HUES64 (cell line): ENCODE results near the gene FZD8.

Experiments used
- H3K27ac ChIP-seq: 2 replicates; pipeline ENCODE4 v1.7.0; 2013; ENCODE audit warnings: low read depth, low read length, inconsistent platforms
- H3K27me3 ChIP-seq: 2 replicates; pipeline ENCODE4 v1.6.1; 2013; ENCODE audit warnings: mild to moderate bottlenecking, low read length; ENCODE audit not compliant: insufficient read depth
- H3K36me3 ChIP-seq: 2 replicates; pipeline ENCODE4 v1.6.1; 2013; ENCODE audit warnings: mild to moderate bottlenecking, low read length; ENCODE audit not compliant: insufficient read depth
- H3K4me1 ChIP-seq: 2 replicates; pipeline ENCODE4 v1.6.1; 2013; ENCODE audit warnings: mild to moderate bottlenecking, low read length, moderate library complexity; ENCODE audit not compliant: insufficient read depth
- H3K4me3 ChIP-seq: 2 replicates; pipeline ENCODE4 v1.5.1; 2013; ENCODE audit warnings: mild to moderate bottlenecking, low read length, moderate library complexity
- H3K9ac ChIP-seq: 2 replicates; pipeline ENCODE4 v1.6.1; 2013; ENCODE audit warnings: mild to moderate bottlenecking, low read depth, low read length
- H3K9me3 ChIP-seq: 2 replicates; pipeline ENCODE4 v1.6.1; 2013; ENCODE audit warnings: low read depth, low read length; ENCODE audit not compliant: insufficient read depth
- WGBS: fragments of 150-250, 120-280 bp; methylation state at CpG from one replicate; pipeline ENCODE4 v1.1.7; 2013; ENCODE audit warnings: missing lambda C conversion rate; 5-methylcytosine and 5-hydroxymethylcytosine counted together

The FZD8 gene

DNA sequence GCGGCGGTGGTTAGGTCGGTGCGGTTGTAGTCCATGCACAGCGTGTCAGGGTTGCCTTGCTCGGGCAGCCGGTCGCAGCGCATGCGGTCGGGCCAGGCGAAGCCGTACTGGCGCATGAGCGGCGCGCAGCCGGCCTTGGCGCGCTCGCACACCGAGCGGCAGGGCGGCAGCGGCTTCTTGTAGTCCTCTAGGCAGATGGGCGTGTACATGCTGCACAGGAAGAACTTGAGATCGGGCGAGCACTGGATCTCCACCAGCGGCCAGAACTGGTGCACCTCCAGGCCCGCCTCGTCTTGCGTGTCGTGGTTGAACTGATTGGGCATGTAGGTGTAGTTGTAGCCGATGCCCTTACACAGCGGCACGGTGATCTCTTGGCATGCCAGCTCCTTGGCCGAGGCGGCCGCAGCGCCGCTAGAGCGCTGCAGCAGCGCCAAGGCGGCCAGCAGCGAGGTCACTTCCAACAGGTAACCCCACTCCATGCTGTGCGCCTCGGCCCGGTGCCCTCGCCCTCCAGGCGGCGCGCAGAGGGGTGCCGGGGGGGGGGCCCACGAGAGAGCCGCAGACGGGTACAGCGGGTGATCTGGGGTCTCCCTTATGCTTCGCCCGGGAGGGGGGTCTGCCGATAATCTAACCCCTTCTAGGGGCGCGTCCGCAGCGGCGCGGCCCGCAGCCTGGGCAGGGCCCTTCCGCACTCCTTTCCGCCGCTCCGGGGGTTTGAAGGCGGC is 983 bp downstream of the FZD8 start:
- H3K27me3 ChIP-seq, result peaks cover 41% of the 10 kb centered on the region
- no peak overlapping the region; the same call in 1 of the 2 replicates for H3K27ac ChIP-seq
- peak overlapping the region; percentile 82 for H3K4me3 ChIP-seq
- H3K36me3 ChIP-seq, result no peaks in the 10 kb centered on the region
- under 1% methylated on average over 72 of the region's 72 CpGs for WGBS
- peaks cover 39% of the 10 kb centered on the region for H3K4me1 ChIP-seq
- H3K9ac ChIP-seq, result peak overlapping the region; percentile 62
- no peaks in the 10 kb centered on the region for H3K9me3 ChIP-seq

DNA sequence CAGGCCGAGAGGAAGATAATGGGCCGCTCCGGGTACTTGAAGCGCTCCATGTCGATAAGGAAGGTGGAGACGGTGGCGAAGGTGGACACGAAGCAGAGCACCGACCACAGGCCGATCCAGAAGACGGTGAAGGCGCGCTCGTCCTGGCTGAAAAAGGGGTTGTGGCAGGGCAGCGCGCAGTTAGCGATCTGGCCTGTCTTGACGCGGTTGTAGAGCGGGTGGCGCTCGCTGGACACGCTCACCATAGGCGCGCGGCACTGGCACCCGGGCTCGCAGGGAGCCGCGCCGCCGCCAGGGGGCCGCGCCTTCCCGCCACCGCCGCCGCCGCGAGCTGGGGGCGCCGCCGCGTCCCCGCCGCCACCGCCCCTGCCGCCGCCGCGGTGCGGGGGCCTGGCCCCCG is 1.6 kb downstream of the FZD8 start:
- H3K27me3 ChIP-seq, result peaks cover 41% of the 10 kb centered on the region
- under 1% methylated on average over 53 of the region's 53 CpGs for WGBS
- H3K4me1 ChIP-seq, result peaks cover 45% of the 10 kb centered on the region
- peak overlapping the region; percentile 67 for H3K9ac ChIP-seq
- no peaks in the 10 kb centered on the region for H3K9me3 ChIP-seq
- H3K27ac ChIP-seq, result no peak overlapping the region
- H3K36me3 ChIP-seq, result no peaks in the 10 kb centered on the region
- H3K4me3 ChIP-seq, result peak overlapping the region; percentile 68

DNA sequence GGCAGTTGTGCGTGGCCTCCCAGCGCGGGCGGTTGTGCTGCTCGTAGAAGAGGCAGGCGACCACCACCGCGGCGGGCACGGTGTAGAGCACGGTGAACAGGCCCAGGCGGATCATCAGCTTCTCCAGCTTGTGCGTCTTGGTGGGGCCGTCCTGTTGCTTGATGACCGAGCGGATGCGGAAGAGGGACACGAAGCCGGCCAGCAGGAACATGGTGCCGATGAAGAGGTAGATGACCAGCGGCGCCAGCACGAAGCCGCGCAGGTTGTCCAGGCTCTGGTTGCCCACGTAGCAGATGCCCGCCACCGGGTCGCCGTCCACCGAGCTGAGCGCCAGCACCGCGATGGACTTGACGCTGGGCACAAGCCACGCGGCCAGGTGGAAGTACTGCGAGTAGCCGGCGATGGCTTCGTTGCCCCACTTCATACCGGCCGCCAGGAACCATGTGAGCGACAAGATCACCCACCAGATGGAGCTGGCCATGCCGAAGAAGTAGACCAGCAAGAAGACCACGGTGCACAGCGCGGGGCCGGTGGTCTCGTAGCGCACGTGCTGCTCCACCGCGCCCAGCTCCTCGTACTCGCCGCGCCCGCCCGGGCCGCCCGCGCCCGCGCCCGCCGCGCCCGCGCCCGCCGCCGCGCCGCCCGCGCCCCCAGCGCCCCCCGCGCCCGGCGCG is 2.2 kb downstream of the FZD8 start:
- Histone ChIP-seq H3K4me3 (peak overlapping the region; percentile 68), H3K27me3 (peaks cover 36% of the 10 kb centered on the region), H3K27ac (no peak overlapping the region), H3K36me3 (no peaks in the 10 kb centered on the region), H3K4me1 (peaks cover 45% of the 10 kb centered on the region), H3K9ac (peak overlapping the region; percentile 67), H3K9me3 (no peaks in the 10 kb centered on the region)
- WGBS, result 2% methylated on average over 83 of the region's 83 CpGs

DNA sequence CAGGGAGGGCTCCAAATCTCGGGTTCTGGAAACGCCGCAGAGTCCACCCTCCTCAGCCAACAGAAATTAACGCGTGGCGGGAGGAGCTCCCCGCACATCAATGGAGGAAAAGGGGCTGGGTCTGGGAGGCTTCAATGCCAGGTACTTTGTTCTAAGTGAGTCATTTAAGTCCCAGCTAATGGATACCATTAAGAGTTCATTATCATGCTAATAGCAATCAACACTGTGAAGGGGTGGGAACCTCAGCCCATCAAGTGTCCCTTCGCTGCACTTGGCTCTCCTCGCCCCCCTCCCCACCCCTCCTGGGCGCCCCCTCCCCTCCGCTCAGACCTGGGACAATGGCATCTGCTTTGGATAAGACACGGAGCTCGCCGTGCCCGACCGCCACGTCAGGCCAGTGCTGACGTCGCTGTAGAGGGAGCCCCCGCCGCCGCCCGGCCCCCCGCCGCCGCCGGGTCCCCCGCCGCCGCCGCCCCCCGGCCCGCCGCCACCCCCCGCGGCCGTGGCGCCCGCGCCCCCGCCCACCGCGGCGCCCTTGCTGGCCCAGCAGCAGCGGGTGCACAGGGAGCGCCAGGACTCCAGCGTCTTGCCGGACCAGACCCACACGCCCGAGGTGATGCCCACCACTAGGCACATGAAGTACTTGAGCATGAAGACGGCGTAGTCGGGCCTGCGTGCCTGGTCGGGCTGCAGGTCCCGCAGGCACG is 2.9 kb downstream of the FZD8 start:
- peak overlapping the region; percentile 68 for H3K4me3 ChIP-seq
- H3K9ac ChIP-seq, result peak overlapping the region; percentile 62
- no peaks in the 10 kb centered on the region for H3K9me3 ChIP-seq
- H3K27ac ChIP-seq, result peak overlapping the region; percentile 79; the same call in 1 of the 2 replicates
- no peaks in the 10 kb centered on the region for H3K36me3 ChIP-seq
- H3K27me3 ChIP-seq, result peaks cover 29% of the 10 kb centered on the region
- H3K4me1 ChIP-seq, result peaks cover 38% of the 10 kb centered on the region
- under 1% methylated on average over 56 of the region's 57 CpGs for WGBS

DNA sequence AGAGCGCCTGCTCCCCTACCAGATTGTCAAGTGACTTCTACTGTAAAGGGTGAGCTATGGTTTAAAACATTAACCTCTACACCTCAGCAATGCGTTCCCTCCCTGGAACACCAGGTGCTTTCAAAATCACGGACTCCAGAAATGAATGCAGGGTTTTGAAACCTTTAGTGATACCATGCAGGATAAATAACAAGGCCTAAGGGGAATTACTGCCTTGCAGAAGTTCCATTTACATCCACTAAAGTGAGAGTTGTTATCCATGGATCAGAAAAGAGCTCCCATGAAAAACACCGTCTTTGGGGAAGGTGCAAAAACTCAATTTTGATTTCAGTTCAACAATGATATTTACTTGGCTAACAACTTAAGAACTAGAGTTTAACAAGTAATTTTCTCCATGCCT is 4.0 kb downstream of the FZD8 start:
- Histone ChIP-seq H3K27me3 (peaks cover 24% of the 10 kb centered on the region), H3K4me1 (peaks cover 35% of the 10 kb centered on the region), H3K27ac (peak overlapping the region; percentile 48; the same call in 1 of the 2 replicates), H3K36me3 (no peaks in the 10 kb centered on the region), H3K9ac (no peak overlapping the region), H3K9me3 (no peaks in the 10 kb centered on the region), H3K4me3 (peak overlapping the region; percentile 66)
- WGBS, result 2% methylated on average over 4 of the region's 4 CpGs

DNA sequence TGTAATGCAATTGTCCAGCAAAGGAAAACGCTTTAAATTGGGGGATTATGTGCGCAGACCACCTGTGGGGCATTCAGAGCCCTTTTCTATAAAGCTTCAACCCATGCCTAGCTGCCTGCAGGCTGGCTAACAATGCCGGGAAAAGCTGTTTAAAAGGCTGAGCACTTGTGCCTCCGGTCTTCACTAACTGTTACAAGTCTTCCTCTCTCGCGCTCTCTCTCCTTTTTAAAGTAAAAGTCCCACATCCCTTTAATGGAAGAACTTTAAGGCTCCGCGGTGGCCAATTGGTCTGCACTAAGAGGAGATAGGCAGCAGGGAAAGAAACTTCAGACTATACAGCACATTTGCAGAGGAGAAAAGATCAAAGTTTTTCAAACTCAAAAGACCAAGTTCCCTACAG is 4.6 kb downstream of the FZD8 start:
- H3K4me3 ChIP-seq, result peak overlapping the region; percentile 66
- peaks cover 41% of the 10 kb centered on the region for H3K4me1 ChIP-seq
- no peak overlapping the region; the same call in 1 of the 2 replicates for H3K9ac ChIP-seq
- peaks cover 24% of the 10 kb centered on the region for H3K27me3 ChIP-seq
- peak overlapping the region; percentile 80 for H3K27ac ChIP-seq
- under 1% methylated on average over 8 of the region's 8 CpGs for WGBS
- H3K36me3 ChIP-seq, result no peaks in the 10 kb centered on the region
- no peaks in the 10 kb centered on the region for H3K9me3 ChIP-seq

DNA sequence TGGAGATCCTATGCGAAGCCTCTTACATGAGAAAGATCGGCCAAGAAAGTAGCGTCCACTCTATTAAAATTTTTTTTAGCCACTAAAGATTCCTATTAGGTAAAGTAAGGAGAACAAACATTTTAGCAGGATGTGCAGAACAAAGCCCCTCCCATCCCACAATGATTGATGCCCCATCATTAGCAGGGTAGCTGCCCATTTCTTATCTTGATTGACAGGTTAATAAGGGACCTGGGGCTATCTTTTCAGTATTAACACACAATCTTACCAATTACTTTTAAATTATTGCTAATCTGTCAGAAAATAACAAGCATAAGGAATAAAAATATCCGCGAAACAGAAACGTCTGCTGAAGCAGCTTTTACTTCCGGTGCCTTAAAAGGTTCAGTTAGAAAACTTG is 5.1 kb downstream of the FZD8 start:
- no peaks in the 10 kb centered on the region for H3K36me3 ChIP-seq
- peaks cover 43% of the 10 kb centered on the region for H3K4me1 ChIP-seq
- peaks cover 24% of the 10 kb centered on the region for H3K27me3 ChIP-seq
- H3K4me3 ChIP-seq, result peak overlapping the region; percentile 66
- no peaks in the 10 kb centered on the region for H3K9me3 ChIP-seq
- H3K27ac ChIP-seq, result peak overlapping the region; percentile 80
- 14% methylated on average over 5 of the region's 7 CpGs for WGBS
- no peak overlapping the region; the same call in 1 of the 2 replicates for H3K9ac ChIP-seq

DNA sequence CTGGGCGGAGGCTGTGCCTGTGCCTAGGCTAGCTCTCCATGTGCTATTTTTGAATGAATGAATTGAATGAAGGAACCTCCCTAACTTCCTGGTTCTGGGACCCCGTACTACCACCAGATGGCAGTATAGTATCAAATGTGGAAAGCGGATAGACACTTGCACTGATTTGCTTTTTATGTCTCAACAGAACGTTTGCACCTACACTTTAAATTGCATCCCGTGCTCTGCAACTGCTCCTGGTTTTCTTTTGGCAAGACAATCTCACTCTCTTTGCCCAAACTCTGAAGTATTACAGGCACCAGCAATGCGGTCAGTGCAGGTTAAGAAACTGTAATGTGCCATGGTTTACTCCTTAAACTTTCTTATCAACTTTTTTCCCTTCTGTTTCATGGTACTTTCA is 6.5 kb downstream of the FZD8 start:
- Histone ChIP-seq H3K9me3 (no peaks in the 10 kb centered on the region), H3K36me3 (no peaks in the 10 kb centered on the region), H3K4me1 (peaks cover 43% of the 10 kb centered on the region), H3K27me3 (peaks cover 18% of the 10 kb centered on the region), H3K27ac (no peak overlapping the region), H3K9ac (no peak overlapping the region), H3K4me3 (no peak overlapping the region)
- WGBS, result 21% methylated on average over 6 of the region's 6 CpGs

DNA sequence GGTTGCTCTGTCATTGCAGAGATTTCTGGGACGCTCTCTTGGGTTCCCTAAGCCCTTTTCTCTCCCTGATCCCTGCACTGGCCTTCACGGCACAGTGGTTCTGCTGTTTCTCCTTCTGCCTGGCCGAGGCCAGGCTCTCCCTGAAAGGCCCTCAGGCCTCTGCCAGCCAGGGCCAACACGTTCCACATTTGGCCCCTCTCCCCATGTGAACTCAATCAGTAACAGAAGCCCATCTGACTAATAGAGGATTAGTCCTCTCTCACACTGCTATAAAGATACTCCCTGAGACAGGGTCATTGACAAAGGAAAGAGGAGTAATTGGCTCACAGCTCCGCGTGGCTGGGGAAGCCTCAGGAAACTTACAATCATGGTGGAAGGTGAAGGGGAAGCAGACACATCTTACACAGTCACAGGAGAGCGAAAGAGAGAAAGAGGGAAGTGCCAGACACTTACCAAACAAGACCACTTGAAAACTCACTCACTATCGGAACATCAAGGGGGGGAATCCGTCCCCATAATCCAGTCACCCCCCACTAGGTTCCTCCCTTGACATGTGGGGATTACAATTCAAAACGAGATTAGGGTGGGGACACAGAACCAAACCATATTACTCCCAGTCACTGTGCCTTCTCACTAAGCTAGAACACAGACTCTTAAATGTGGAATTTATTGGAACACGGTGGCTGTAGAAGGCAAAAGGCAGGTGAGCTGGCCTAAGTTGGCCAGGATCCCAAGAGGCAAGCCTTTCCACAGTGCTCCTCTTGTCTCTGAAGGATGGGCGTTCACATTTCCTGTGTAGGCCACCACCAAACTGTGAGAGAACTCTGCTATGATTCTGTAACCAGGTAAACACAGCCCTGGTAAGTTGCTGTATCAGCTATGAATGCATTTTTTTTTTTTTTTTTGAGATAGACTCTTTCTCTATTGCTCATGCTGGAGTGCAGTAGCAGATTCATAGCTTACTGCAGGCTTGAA is 8.8 kb downstream of the FZD8 start:
- WGBS, result 59% methylated on average over 11 of the region's 12 CpGs
- Histone ChIP-seq H3K36me3 (no peaks in the 10 kb centered on the region), H3K4me1 (peaks cover 33% of the 10 kb centered on the region), H3K27ac (no peak overlapping the region), H3K9me3 (no peaks in the 10 kb centered on the region), H3K4me3 (no peak overlapping the region), H3K27me3 (peaks cover 3% of the 10 kb centered on the region; the same call in 1 of the 2 replicates), H3K9ac (no peak overlapping the region)

DNA sequence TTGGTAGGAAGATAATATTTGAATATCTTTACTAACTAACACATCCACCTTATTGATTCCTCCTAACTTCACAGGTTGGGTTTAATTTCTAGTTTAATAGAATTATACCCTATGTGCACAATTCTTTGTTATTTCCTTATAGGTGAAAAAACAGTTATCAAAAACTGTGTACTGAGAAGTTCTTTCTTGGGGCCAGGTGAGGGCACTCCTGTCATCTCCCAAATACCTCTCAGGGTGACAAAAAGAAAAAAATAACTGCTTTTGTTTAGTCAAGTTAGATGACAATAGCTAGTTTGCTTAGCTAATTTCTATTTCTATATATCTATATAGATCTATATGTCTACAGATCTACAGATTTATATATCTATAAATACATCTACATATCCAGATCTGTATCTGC is 10.1 kb downstream of the FZD8 start:
- no peaks in the 10 kb centered on the region for H3K9me3 ChIP-seq
- H3K4me1 ChIP-seq, result peaks cover 23% of the 10 kb centered on the region
- H3K4me3 ChIP-seq, result no peak overlapping the region
- no peaks in the 10 kb centered on the region for H3K27me3 ChIP-seq
- no peak overlapping the region for H3K27ac ChIP-seq
- no peaks in the 10 kb centered on the region for H3K36me3 ChIP-seq
- H3K9ac ChIP-seq, result no peak overlapping the region
